Ovary (tissue), 9 donors: ENCODE data around the gene NCAPD2. TPM values are rescaled to one million over a fixed set of nuclear protein-coding genes. Genes with fewer than 3 reads are reported as not detected.

Source experiments
- DNase-seq, 5 donors: peaks; one replicate each; pipeline ENCODE4 v3.0.0-alpha.2; 2019 to 2020
- H3K27ac ChIP-seq, 2 donors: fragments of 200-600 bp; one replicate each; pipeline versions ENCODE4 v1.5.1 to v1.8.0; 2019 to 2022
- H3K27me3 ChIP-seq: fragments of 200-600 bp; one replicate; pipeline ENCODE4 v1.8.0; 2022
- H3K36me3 ChIP-seq: fragments of 200-600 bp; sonication (generic); one replicate; pipeline ENCODE4 v1.5.1; 2019
- H3K4me1 ChIP-seq: one replicate; pipeline ENCODE4 v1.8.1; 2013; ENCODE audit warnings: mild to moderate bottlenecking, moderate library complexity; ENCODE audit not compliant: insufficient read depth
- H3K4me3 ChIP-seq: fragments of 200-600 bp; sonication (generic); one replicate; pipeline ENCODE4 v1.5.1; 2017
- H3K9me3 ChIP-seq, 2 donors: fragments of 200-600 bp in 1 of 2; sonication (generic) in 1 of 2; one replicate each; pipeline versions ENCODE4 v1.5.1 to v1.8.1; 2013 to 2019; ENCODE audit warnings: mild to moderate bottlenecking in 1 of 2, moderate library complexity in 1 of 2
- EP300 ChIP-seq: sonication (generic); formaldehyde crosslinking; IDR thresholded peaks from one replicate; pipeline ENCODE4 v1.6.1; 2017; ENCODE audit warnings: antibody characterized with exemption
- POLR2A ChIP-seq: fragments of 450-650 bp; IDR thresholded peaks from one replicate; pipeline ENCODE4 v1.6.1; 2017; ENCODE audit warnings: antibody characterized with exemption, mild to moderate bottlenecking, moderate library complexity
- WGBS, 3 donors: extraction: QIAGEN DNeasy Blood & Tissue Kit in 1 of 3; methylation state at CpG; one replicate each; pipeline versions ENCODE4 v1.1.5 to v1.1.7; 2013 to 2017; 5-methylcytosine and 5-hydroxymethylcytosine counted together
- intact Hi-C, 4 donors: fragments of 100-400 bp; cut with DNase I; formaldehyde crosslinking; loops; one replicate each; pipeline versions ENCODE4 v1.11.0 to v1.15.1; 2022 to 2023
- polyA plus RNA-seq, 2 donors: library from polyadenylated mRNA; stranded (reverse); fragments of 200-250 nt in 1 of 2; fragments of 350-450 nt in 1 of 2; fragmentation: Illumina TruSeq in 1 of 2; extraction: RNeasy Lipid Tissue Mini Kit (QIAGEN cat#74804) in 1 of 2; gene quantifications; one replicate each; pipeline ENCODE4 v1.2.3, GENCODE V29; 2013 to 2014
- total RNA-seq, 7 donors: library from RNA; depleted of rRNA in 2 of 7; stranded (reverse); fragments of >200 nt in 2 of 7; fragmentation: NEBNext Ultra II Directional in 3 of 7; extraction: Animal tissue kit (Norgen Biotek cat#: 25700) in 3 of 7; gene quantifications; one replicate each; pipeline versions ENCODE4 v1.1.0 to v1.2.4, GENCODE V29; 2016 to 2023
- TF ChIP-seq, protein P1 (sequence below), 3 donors: fragments of 450-650 bp in 2 of 3; fragments of 200-600 bp in 1 of 3; IDR thresholded peaks; one replicate each; pipeline versions ENCODE4 v1.5.1 to v1.8.0; 2016 to 2022; ENCODE audit warnings: antibody characterized with exemption in 3 of 3, mild to moderate bottlenecking in 1 of 3
- donor health status: DM: no; HTN: no; CAD: no; lungs with moderate emphysema.
- donor health status: DM: no; HTN: no; CAD: no.
- donor health status: Bipolar disorder and iron deficiency.
- donor health status: DM: yes; HTN: yes; CAD: no.
- donor health status: DM: no; HTN: no; CAD: no.
- donor health status: DM: yes; HTN: yes; CAD: no.

NCAPD2 gene
- total and polyA plus RNA-seq, 9 donors = 8.8 to 19.5 (median 16.4) TPM

DNA sequence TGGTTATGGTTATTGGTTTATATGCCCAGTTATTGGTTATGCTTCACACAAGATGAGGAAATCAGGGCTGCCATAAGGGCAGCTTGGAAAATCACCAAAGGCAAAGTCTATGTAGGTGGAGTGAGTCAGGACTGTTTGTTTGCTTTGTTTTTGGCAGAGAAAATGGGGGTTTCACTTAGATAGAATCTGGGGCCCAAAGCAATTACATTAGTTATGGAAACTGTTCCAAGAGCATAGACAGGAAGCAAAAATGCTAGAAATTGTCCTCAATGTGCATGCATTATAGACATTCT lies 25.7 kb upstream of the NCAPD2 start:
- Histone ChIP-seq H3K4me3 (no peak overlapping the region), H3K9me3 (no peaks in the 10 kb centered on the region), H3K27ac (no peak overlapping the region), H3K27me3 (no peaks in the 10 kb centered on the region), H3K36me3 (no peaks in the 10 kb centered on the region), H3K4me1 (peaks cover 3% of the 10 kb centered on the region)
- intact Hi-C loops = loop anchor here in 1 of 4 donors (5.0 to 10.0 kb wide), 2 partner anchors 46 to 143 kb away; no protein-coding TSS in a partner anchor
- no peak for DNase-seq
- TF ChIP-seq EP300 = no peak
- no peak for TF ChIP-seq POLR2A
- TF ChIP-seq, protein P1, sequence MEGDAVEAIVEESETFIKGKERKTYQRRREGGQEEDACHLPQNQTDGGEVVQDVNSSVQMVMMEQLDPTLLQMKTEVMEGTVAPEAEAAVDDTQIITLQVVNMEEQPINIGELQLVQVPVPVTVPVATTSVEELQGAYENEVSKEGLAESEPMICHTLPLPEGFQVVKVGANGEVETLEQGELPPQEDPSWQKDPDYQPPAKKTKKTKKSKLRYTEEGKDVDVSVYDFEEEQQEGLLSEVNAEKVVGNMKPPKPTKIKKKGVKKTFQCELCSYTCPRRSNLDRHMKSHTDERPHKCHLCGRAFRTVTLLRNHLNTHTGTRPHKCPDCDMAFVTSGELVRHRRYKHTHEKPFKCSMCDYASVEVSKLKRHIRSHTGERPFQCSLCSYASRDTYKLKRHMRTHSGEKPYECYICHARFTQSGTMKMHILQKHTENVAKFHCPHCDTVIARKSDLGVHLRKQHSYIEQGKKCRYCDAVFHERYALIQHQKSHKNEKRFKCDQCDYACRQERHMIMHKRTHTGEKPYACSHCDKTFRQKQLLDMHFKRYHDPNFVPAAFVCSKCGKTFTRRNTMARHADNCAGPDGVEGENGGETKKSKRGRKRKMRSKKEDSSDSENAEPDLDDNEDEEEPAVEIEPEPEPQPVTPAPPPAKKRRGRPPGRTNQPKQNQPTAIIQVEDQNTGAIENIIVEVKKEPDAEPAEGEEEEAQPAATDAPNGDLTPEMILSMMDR (IDR thresholded peaks at IDR 0.05) = no peak

DNA sequence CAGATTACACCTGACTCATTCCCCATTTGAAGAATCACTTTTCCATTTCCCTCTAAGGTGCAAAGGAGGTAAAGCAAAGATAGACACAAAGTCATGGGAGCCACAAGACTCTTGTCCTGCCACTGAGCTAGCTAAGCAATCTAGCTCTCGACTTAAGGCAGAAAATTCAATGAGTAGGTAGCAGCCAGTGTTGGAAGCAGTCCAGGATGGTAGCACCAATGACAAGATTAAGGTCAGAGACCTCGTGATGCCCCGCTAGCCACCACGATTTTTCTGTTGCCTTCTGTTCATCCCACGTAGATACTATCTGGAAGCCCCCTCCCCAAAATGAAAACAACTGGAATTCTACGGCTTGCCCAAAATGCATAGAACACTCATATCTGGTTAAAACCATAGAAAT lies 24.8 kb upstream of the NCAPD2 start:
- Histone ChIP-seq H3K27ac (no peak overlapping the region), H3K27me3 (no peaks in the 10 kb centered on the region), H3K4me1 (peaks cover 3% of the 10 kb centered on the region), H3K9me3 (no peaks in the 10 kb centered on the region), H3K36me3 (no peaks in the 10 kb centered on the region), H3K4me3 (no peak overlapping the region)
- 80 to 87% (median 81%) methylated on average over 6 of the region's 6 CpGs for WGBS, 3 donors
- DNase-seq = no peak
- intact Hi-C loops = loop anchor here in 1 of 4 donors (5.0 to 10.0 kb wide), 2 partner anchors 47 to 144 kb away; no protein-coding TSS in a partner anchor
- TF ChIP-seq EP300 (no peak), POLR2A (no peak)
- TF ChIP-seq, protein P1 (IDR thresholded peaks at IDR 0.05) = no peak

DNA sequence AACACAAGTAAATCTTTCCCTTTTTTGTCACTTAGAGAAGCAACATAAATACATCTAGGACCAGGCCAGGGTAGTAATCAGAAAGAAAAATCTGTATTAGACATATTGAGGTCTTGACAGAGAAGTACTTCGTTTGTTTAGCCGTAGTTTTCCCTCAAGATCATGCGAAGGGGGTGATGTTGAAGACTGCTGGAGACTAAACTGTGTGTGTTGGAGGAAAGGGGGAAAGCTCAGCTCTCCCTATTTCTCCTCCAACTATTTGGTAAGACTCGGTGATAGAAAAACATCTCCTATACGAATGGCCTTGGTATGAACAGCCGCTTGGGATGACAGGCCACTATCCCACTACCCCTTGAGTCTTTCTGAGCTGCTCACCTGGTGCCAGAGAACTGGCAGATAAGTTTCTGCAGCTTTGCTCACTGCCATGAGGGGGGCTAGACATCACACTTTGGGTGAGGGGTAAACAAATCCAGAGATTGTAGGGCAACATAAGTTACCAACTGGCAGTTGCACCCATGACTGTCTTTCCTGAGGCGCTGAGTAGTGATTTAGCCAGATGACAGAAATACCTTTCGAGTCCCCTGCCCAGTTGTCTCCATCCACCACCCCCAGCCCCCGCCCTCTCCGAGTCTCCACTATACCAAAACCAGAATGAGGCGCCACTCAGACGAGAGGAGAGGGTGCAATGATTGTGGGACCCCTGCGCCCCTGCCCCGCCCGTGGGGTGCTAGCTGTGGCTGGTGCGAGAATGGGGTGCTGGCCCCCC lies 24.1 kb upstream of the NCAPD2 start:
- H3K36me3 ChIP-seq = no peaks in the 10 kb centered on the region
- H3K27me3 ChIP-seq = no peaks in the 10 kb centered on the region
- peak overlapping the region; percentile 58 for H3K4me3 ChIP-seq
- whole genome bisulfite sequencing, 3 donors = 17 to 21% (median 19%) methylated on average over 16 of the region's 16 CpGs
- H3K27ac ChIP-seq = no peak overlapping the region
- peaks cover 3% of the 10 kb centered on the region for H3K4me1 ChIP-seq
- intact Hi-C loops = loop anchor here in 1 of 4 donors (5.0 to 10.0 kb wide), 2 partner anchors 47 to 145 kb away; no protein-coding TSS in a partner anchor
- no peaks in the 10 kb centered on the region for H3K9me3 ChIP-seq
- DNase-seq = no peak
- no peak for TF ChIP-seq POLR2A
- TF ChIP-seq, protein P1 (IDR thresholded peaks at IDR 0.05) = no peak
- TF ChIP-seq EP300 = no peak

DNA sequence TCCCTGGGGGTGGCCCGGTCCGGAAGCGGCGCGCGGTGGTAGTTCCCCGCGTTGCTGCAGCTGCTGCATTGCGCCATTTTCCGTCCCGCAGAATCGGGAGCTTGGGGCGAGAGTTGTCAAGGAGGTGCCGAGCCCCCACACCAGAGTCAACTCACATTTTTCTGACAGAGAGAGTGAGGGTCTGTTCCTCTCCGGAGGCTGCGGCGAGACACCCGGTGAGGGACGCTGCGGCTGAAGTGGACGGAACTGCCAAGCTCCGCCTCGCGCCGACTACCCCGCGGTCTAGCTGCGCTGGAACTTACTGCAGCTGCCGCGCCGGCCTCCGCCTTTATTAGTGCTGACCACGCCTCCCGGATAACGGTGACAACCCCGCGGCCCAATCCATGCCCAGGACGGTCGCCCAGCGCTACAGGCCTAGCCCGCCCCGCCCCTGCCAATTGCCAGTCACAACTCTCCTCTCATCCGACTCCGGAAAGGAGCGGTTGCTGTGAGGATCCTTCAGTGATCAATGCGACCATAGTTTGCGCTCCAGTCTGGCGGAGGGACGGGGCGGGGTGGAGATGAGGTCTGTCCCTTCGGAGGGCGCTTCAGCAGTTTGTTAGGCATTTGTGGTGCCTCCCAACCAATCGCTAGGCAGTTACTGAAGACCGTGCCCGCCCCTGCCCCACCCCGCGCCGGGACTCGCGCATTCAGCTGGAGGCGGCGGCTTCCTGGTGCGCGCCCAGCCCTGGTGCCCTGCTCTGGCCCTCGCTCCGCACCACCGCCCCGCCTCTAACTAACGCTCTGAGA lies 23.3 kb upstream of the NCAPD2 start, which contains the start of gene VAMP1:
TSS of gene VAMP1 (minus strand) at position 303 of the 789 bp plus-strand sequence. CDS start at position 157, 146 bp downstream.
- H3K4me1 ChIP-seq = peaks cover 3% of the 10 kb centered on the region
- 0 to 1% (median 1%) methylated on average over 68 to 69 of the region's 69 CpGs for WGBS, 3 donors
- no peaks in the 10 kb centered on the region for H3K9me3 ChIP-seq
- no peaks in the 10 kb centered on the region for H3K27me3 ChIP-seq
- intact Hi-C loops = no loop called here
- DNase-seq = peak; percentile 95 to 97 (median 96)
- H3K4me3 ChIP-seq = peak within 1 kb of the TSS; percentile 58
- TF ChIP-seq, protein P1 (IDR thresholded peaks at IDR 0.05) = peak in 2 of 3 donors; percentile 14
- TF ChIP-seq EP300 = no peak
- peak; percentile 94 for TF ChIP-seq POLR2A
- no peaks in the 10 kb centered on the region for H3K36me3 ChIP-seq
- peak within 1 kb of the TSS in 1 of 2 donors; percentile 75 for H3K27ac ChIP-seq
